ENCODE results near the gene HPSE2.
"Not testable (repeated sequence)": the region's sequence is repeated elsewhere in the genome, so short reads cannot be mapped to it uniquely, and the experiment has no call there.

Gene HPSE2

GRCh38 chr10:99143651-99144050 lies 92.0 kb downstream of the HPSE2 start:
- DNase-seq: no peak

- DNase-seq: no peak
These were observed 92.6 kb downstream of the HPSE2 start for GRCh38 chr10:99143011-99143410.

- not testable (repeated sequence) for DNase-seq
These were observed 102.8 kb downstream of the HPSE2 start for GRCh38 chr10:99132897-99133296.

- DNase-seq: no peak
These were observed 109.8 kb downstream of the HPSE2 start for GRCh38 chr10:99125879-99126278.

GRCh38 chr10:99124376-99124775 lies 111.3 kb downstream of the HPSE2 start:
- DNase-seq: no peak

- no peak for DNase-seq
These were observed 111.8 kb downstream of the HPSE2 start for GRCh38 chr10:99123851-99124250.

GRCh38 chr10:99123336-99123735 lies 112.3 kb downstream of the HPSE2 start:
- DNase-seq: no peak

GRCh38 chr10:99119258-99119748 lies 116.3 kb downstream of the HPSE2 start:
- no peak for DNase-seq

- no peak for DNase-seq
These were observed 119.9 kb downstream of the HPSE2 start for GRCh38 chr10:99115703-99116102.

GRCh38 chr10:99085358-99085757 lies 150.3 kb downstream of the HPSE2 start:
- DNase-seq: no peak

GRCh38 chr10:99084161-99084560 lies 151.5 kb downstream of the HPSE2 start:
- no peak for DNase-seq

- no peak for DNase-seq
These were observed 155.2 kb downstream of the HPSE2 start for GRCh38 chr10:99080275-99080945.

- no peak for DNase-seq
These were observed 173.1 kb downstream of the HPSE2 start for GRCh38 chr10:99062591-99062990.

GRCh38 chr10:99058762-99059161 lies 176.9 kb downstream of the HPSE2 start:
- DNase-seq: no peak

- no peak for DNase-seq
These were observed 177.5 kb downstream of the HPSE2 start for GRCh38 chr10:99057936-99058690.

GRCh38 chr10:99045671-99046070 lies 190.0 kb downstream of the HPSE2 start:
- no peak for DNase-seq

- DNase-seq: no peak
These were observed 193.4 kb downstream of the HPSE2 start for GRCh38 chr10:99042051-99042771.

- no peak for DNase-seq
These were observed 194.2 kb downstream of the HPSE2 start for GRCh38 chr10:99041468-99041867.

GRCh38 chr10:99013885-99014284 lies 221.8 kb downstream of the HPSE2 start:
- no peak for DNase-seq

GRCh38 chr10:99010286-99010685 lies 225.4 kb downstream of the HPSE2 start:
- no peak for DNase-seq

GRCh38 chr10:99008054-99008453 lies 227.6 kb downstream of the HPSE2 start:
- no peak for DNase-seq

- no peak for DNase-seq
These were observed 228.2 kb downstream of the HPSE2 start for GRCh38 chr10:99007457-99007856.

GRCh38 chr10:99005254-99005653 lies 230.4 kb downstream of the HPSE2 start:
- no peak for DNase-seq

- DNase-seq: no peak
These were observed 230.9 kb downstream of the HPSE2 start for GRCh38 chr10:99004738-99005137.

Measured in activated CD4-positive, alpha-beta T cell treated with anti-CD3 and anti-CD28 coated beads, Interleukin-10, Interleukin-2, amounts not matched to agents 100 ng/mL and 50 ng/mL, durations not matched to agents 16 hours and 8 hours (primary cell).